ENCODE results near the gene CTF1.

- TF ChIP-seq CTCF (IDR thresholded peaks at IDR 0.05) (no peak), POLR2A (IDR thresholded peaks at IDR 0.05) (no peak), POLR2AphosphoS5 (IDR thresholded peaks at IDR 0.05) (no peak), EP300 (IDR thresholded peaks at IDR 0.05) (no peak)
Observed at GRCh38 chr16:30946671-30947540, 50.5 kb downstream of the CTF1 start.
